Measurements from ENCODE around the gene NSMF.

GRCh38 chr9:137494550-137495351, 35.6 kb upstream of the NSMF start:
- TF ChIP-seq POLR2A (IDR thresholded peaks at IDR 0.05; ENCODE audit: low read depth, low read length) (no peak), MAX (IDR thresholded peaks at IDR 0.05; ENCODE audit: insufficient read depth, insufficient read length) (no peak), CTCF (IDR thresholded peaks at IDR 0.05; ENCODE audit: extremely low read depth in 1 of 2, insufficient read depth in 1 of 2, low read depth in 1 of 2, low read length in 2 of 2) (no peak), POLR2AphosphoS5 (IDR thresholded peaks at IDR 0.05; ENCODE audit: insufficient read depth, low read depth, low read length) (no peak), EZH2 (IDR thresholded peaks at IDR 0.05; ENCODE audit: borderline replicate concordance, low read depth, low read length, severe bottlenecking) (no peak), MYC (IDR thresholded peaks at IDR 0.05; ENCODE audit: low read depth, low read length) (no peak), JUN (IDR thresholded peaks at IDR 0.05; ENCODE audit: borderline replicate concordance, insufficient read depth, insufficient read length, low read depth) (no peak), GATA2 (IDR thresholded peaks at IDR 0.05; ENCODE audit: insufficient read depth, insufficient read length, low read depth, low read length) (no peak)
